MCF 10A (cell line): ENCODE measurements around the gene RIOK3. TPM values are rescaled to one million over a fixed set of nuclear protein-coding genes. Genes with fewer than 3 reads are reported as not detected.

Source experiments
- BruUV-seq: library from RNA; stranded (reverse); fragments of 400-500 nt; replicated peaks from 2 replicates; lab custom pipeline; 2021; lab: Mats Ljungman, UMichigan
- CTCF ChIA-PET: fragments of 300-600 bp; sonication (Branson Sonifier 250); formaldehyde crosslinking; extraction: SDS; loops from one replicate; lab custom pipeline; 2021; ENCODE audit warnings: antibody characterized with exemption, inconsistent platforms; lab: Yijun Ruan, JAX
- POLR2A ChIA-PET: fragments of 300-600, 350-650 bp; sonication (Branson Sonifier 250); formaldehyde crosslinking; extraction: SDS; loops from one replicate; lab custom pipeline; 2020; ENCODE audit warnings: antibody characterized with exemption, inconsistent platforms; lab: Yijun Ruan, JAX
- DNase-seq: peaks from one replicate; pipeline ENCODE4 v3.0.0-alpha.2; 2018; ENCODE audit not compliant: unreplicated experiment
- H3K27ac Mint-ChIP-seq: one replicate; pipeline ENCODE4 v1.8.0; 2022; ENCODE audit warnings: mild to moderate bottlenecking, low read depth, mixed read lengths; ENCODE audit not compliant: unreplicated experiment
- H3K27me3 Mint-ChIP-seq: one replicate; pipeline ENCODE4 v1.8.0; 2022; ENCODE audit warnings: mixed read lengths; ENCODE audit not compliant: insufficient read depth, unreplicated experiment
- H3K36me3 Mint-ChIP-seq: one replicate; pipeline ENCODE4 v1.8.0; 2022; ENCODE audit warnings: mild to moderate bottlenecking, moderate library complexity, mixed read lengths; ENCODE audit not compliant: insufficient read depth, unreplicated experiment
- H3K4me1 Mint-ChIP-seq: one replicate; pipeline ENCODE4 v1.8.0; 2022; ENCODE audit warnings: mixed read lengths; ENCODE audit not compliant: insufficient read depth, unreplicated experiment
- H3K4me3 Mint-ChIP-seq: one replicate; pipeline ENCODE4 v1.8.0; 2022; ENCODE audit warnings: mild to moderate bottlenecking, moderate library complexity, mixed read lengths; ENCODE audit not compliant: unreplicated experiment
- H3K9me3 Mint-ChIP-seq: one replicate; pipeline ENCODE4 v1.8.0; 2022; ENCODE audit warnings: mixed read lengths; ENCODE audit not compliant: unreplicated experiment
- intact Hi-C: fragments of 100-400 bp; cut with micrococcal nuclease; formaldehyde crosslinking; loops from 2 replicates; pipeline ENCODE4 v1.14.1; 2022
- total RNA-seq: library from RNA; stranded (reverse); gene quantifications from 2 replicates; pipeline ENCODE4 v1.2.3, GENCODE V29; 2022
- TF ChIP-seq, protein P1 (sequence below): fragments of 200-600 bp; IDR thresholded peaks from one replicate; pipeline ENCODE4 v1.8.0; 2022; ENCODE audit warnings: antibody characterized with exemption, mild to moderate bottlenecking; ENCODE audit not compliant: unreplicated experiment

The RIOK3 gene
- total RNA-seq, 1 experiment from 2014 or later = 97.1 TPM

DNA sequence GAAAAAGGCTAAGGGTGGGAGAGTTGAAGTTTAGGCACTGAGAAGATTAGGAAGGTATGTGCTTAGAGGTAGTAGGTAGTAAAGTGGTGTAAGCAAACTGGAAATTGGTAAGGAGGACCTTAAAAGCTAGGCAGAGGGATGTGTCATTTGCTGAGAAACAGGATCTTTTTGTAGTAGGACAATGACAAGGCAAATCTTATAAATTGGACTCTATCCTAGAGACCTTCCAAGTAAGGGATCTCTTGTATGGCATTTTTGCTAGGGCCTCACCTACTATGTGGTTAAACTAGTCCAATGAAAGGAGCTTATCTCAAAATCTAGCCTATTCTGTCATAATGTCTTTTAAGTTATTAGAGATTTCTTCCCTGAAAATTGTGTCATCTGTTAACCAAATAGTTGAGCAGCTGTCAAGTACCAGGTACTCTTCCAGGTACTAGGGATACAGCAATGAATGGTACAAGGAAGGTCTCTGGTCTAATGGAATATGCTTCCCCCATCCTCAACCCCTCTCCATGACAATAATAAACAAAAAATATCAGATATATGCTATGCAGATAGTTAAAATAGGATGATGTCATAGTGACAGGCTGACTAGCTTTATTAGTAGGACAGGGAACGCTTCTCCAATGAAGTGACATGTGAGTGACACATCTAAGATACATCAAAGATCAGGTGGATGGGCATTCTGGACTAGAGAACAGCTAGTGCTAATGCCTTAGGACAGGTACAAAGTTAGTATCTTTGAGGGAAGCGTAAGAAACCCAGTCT, 17.7 kb downstream of the RIOK3 start:
- no peak for DNase-seq
- POLR2A ChIA-PET = interaction anchor here (0.6 to 2.6 kb wide), 8 partner anchors 8 to 438 kb away, joined by 3 to 11 read pairs (median 5); partner anchors contain the start of gene RIOK3

DNA sequence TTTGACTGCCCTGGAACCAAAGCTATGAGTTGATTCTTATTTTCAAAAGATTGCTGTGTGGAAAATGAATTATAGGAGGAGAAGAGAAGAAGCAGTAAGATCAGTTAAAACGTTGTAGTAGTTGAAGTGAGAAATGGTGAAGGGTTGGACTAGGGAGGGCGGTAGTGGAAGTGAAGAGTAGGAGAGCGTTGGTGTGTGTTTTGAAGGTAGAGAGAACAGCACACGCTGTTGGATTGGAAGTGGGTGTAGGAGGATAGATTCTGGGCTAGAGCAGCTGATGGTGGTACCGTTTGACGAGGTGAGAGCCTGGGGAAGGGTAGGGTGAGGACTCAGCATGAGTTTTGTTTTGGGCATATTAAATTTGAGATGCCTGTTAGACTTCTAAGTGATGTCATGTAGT, 18.4 kb downstream of the RIOK3 start:
- no peak overlapping the region for H3K27ac Mint-ChIP-seq
- H3K9me3 Mint-ChIP-seq = no peaks in the 10 kb centered on the region
- no peaks in the 10 kb centered on the region for H3K27me3 Mint-ChIP-seq
- CTCF ChIA-PET = interaction anchor here (1.6 to 1.8 kb wide), 2 partner anchors 27 to 45 kb away, joined by 4 to 5 read pairs; no protein-coding TSS in a partner anchor
- H3K4me3 Mint-ChIP-seq = no peak overlapping the region
- H3K36me3 Mint-ChIP-seq = no peaks in the 10 kb centered on the region
- no peak for DNase-seq
- TF ChIP-seq, protein P1, sequence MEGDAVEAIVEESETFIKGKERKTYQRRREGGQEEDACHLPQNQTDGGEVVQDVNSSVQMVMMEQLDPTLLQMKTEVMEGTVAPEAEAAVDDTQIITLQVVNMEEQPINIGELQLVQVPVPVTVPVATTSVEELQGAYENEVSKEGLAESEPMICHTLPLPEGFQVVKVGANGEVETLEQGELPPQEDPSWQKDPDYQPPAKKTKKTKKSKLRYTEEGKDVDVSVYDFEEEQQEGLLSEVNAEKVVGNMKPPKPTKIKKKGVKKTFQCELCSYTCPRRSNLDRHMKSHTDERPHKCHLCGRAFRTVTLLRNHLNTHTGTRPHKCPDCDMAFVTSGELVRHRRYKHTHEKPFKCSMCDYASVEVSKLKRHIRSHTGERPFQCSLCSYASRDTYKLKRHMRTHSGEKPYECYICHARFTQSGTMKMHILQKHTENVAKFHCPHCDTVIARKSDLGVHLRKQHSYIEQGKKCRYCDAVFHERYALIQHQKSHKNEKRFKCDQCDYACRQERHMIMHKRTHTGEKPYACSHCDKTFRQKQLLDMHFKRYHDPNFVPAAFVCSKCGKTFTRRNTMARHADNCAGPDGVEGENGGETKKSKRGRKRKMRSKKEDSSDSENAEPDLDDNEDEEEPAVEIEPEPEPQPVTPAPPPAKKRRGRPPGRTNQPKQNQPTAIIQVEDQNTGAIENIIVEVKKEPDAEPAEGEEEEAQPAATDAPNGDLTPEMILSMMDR = no peak
- BruUV-seq = no TSS peak
- H3K4me1 Mint-ChIP-seq = no peaks in the 10 kb centered on the region
- POLR2A ChIA-PET = interaction anchor here (0.6 to 2.6 kb wide), 5 partner anchors 10 to 43 kb away, joined by 3 to 11 read pairs (median 6); partner anchors contain the start of gene RIOK3
- intact Hi-C loops = no loop called here

More for the DNA sequence above, 17.7 kb downstream of the RIOK3 start:
- Mint-ChIP-seq H3K9me3 (no peaks in the 10 kb centered on the region), H3K27me3 (no peaks in the 10 kb centered on the region), H3K36me3 (no peaks in the 10 kb centered on the region), H3K27ac (peak overlapping the region; percentile 44), H3K4me3 (no peak overlapping the region), H3K4me1 (no peaks in the 10 kb centered on the region)
- BruUV-seq = no TSS peak
- intact Hi-C loops = no loop called here
- CTCF ChIA-PET = interaction anchor here (1.1 to 1.8 kb wide), 3 partner anchors 10 to 45 kb away, joined by 4 to 5 read pairs (median 4); no protein-coding TSS in a partner anchor
- TF ChIP-seq, protein P1 = no peak

DNA sequence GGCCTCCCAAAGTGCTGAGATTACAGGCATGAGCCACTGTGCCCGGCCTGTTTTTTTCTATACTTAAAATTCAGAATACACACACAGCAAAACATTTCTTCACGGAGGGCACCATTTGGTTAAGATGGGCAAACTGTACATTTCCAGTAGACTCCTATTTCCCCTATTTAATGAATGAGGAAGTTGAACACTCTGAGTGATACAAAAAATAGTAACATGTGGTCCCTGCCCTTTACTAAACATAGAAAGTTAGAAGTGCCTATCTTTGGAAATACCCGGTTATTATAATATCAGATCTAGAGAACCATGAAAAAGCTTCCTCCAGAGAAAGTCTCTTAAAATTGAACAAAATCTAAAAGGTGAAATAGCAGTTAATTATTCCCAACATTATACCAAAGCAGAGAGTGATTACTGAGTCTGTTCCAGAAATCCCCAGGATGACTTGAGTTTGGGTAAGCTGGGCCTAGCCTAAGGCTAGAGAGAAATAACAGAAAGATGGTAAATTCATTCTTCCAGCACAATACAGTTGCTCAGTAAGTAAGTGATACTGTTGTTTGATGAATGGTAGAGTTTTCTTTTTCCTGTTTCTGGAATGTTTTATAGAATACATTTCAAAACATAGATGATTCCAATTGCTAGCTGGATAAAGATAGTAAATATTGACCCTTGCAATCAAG, 26.9 kb downstream of the RIOK3 start:
- POLR2A ChIA-PET = interaction anchor here (1.1 to 2.3 kb wide), 4 partner anchors 8 to 23 kb away, joined by 3 to 11 read pairs (median 6); partner anchors contain the start of gene RMC1
- intact Hi-C loops = no loop called here
- Mint-ChIP-seq H3K4me1 (no peaks in the 10 kb centered on the region), H3K27ac (no peak overlapping the region), H3K36me3 (peaks cover 14% of the 10 kb centered on the region), H3K27me3 (no peaks in the 10 kb centered on the region), H3K9me3 (no peaks in the 10 kb centered on the region), H3K4me3 (no peak overlapping the region)
- TF ChIP-seq, protein P1 = no peak
- no TSS peak for BruUV-seq
- no peak for DNase-seq
- CTCF ChIA-PET = interaction anchor here (0.6 to 1.1 kb wide), 3 partner anchors 19 to 226 kb away, joined by 3 to 5 read pairs (median 4); no protein-coding TSS in a partner anchor
